ENCODE measurements around the gene TRANK1. TPM values are rescaled to one million over a fixed set of nuclear protein-coding genes. Genes with fewer than 3 reads are reported as not detected.

The TRANK1 gene
- total RNA-seq, 1 donor from 2014 or later, result 38.5 TPM

DNA sequence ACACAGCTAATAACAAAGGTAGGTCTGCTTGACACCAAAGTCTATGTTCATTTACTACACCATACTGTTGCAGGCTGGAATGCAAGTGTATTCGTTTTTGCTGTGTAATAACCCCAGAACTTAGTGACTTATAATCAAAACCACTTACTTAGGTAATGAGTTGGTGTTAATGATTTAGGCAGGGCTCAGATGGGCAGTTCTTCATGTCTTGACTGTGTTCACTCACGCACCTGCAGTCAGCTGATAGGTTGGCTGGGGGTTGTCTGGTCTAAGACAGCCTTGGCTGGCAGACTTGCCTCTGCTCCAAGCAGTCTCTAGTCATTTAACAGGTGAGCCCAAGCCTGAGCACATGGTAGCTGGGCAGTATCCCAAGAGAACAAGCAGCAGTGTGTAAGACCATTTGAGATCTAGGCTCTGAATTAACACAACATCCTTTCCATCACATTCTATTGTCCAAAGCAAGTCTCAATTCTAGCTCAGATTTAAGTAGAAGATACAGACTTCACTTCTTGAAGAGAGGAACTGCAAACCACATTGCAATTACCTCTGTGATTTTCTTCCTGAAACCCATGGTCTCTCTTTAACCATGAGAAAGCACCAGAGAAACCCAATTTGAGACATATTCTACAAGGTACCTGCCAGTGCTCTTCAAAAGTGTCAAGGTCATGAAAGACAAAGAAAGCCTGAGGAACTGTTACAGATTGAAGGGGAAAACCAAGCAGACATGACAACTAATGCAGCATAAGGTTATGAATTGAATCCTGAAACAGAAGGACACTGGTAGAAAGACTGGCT lies 167.2 kb downstream of the TRANK1 start:
- TF ChIP-seq, protein P1, sequence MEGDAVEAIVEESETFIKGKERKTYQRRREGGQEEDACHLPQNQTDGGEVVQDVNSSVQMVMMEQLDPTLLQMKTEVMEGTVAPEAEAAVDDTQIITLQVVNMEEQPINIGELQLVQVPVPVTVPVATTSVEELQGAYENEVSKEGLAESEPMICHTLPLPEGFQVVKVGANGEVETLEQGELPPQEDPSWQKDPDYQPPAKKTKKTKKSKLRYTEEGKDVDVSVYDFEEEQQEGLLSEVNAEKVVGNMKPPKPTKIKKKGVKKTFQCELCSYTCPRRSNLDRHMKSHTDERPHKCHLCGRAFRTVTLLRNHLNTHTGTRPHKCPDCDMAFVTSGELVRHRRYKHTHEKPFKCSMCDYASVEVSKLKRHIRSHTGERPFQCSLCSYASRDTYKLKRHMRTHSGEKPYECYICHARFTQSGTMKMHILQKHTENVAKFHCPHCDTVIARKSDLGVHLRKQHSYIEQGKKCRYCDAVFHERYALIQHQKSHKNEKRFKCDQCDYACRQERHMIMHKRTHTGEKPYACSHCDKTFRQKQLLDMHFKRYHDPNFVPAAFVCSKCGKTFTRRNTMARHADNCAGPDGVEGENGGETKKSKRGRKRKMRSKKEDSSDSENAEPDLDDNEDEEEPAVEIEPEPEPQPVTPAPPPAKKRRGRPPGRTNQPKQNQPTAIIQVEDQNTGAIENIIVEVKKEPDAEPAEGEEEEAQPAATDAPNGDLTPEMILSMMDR (IDR thresholded peaks at IDR 0.05), result no peak

More for the DNA sequence above, 167.2 kb downstream of the TRANK1 start:
- ATAC-seq (no peak), DNase-seq (no peak)
- Histone ChIP-seq H3K27me3 (no peaks in the 10 kb centered on the region), H3K36me3 (no peaks in the 10 kb centered on the region), H3K27ac (no peak overlapping the region), H3K4me3 (no peak overlapping the region), H3K4me1 (no peaks in the 10 kb centered on the region), H3K9me3 (no peaks in the 10 kb centered on the region)
- intact Hi-C loops (cut with DNase I), result no loop called here

Other genes with a start within 250 kb of the TRANK1 start
- gene DCLK3, start 180.5 kb downstream of the TRANK1 start, total RNA-seq, result not detected
- gene EPM2AIP1, start 48.1 kb upstream of the TRANK1 start, total RNA-seq, result 20.1 TPM
- 31.3 TPM for gene MLH1, start 48.5 kb upstream of the TRANK1 start, total RNA-seq
- 50.3 TPM for gene LRRFIP2, start 229.5 kb upstream of the TRANK1 start, total RNA-seq